ENCODE results near the gene SOBP. TPM values are rescaled to one million over a fixed set of nuclear protein-coding genes. Genes with fewer than 3 reads are reported as not detected.

Gene SOBP
- polyA plus RNA-seq, 2 of the 4 experiments (the other 2 are of a cell fraction) = 0.18 to 0.53 TPM

DNA sequence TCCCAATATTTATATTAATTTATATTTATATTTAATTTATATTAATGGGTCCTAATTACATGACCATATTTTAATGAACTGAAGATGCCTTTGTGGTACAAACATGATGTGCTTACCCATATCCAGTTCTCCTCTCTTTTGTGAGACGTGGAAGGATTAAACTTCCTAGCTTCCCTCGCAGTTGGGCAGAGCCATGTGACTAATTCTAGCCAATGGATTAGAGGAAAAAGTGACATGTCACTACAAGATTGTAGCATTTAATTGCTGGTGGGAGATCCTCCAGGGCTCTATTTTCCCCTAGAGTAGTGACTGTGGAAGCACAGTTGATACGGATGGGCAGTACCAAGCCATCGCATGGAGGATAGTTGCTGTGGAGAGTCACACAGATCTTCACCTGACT is 4.8 kb upstream of the SOBP start:
- ATAC-seq = no peak
- Histone ChIP-seq H3K27ac (no peak overlapping the region), H3K4me3 (no peak overlapping the region), H3K4me1 (no peaks in the 10 kb centered on the region), H3K9me3 (no peaks in the 10 kb centered on the region), H3K4me2 (no peak overlapping the region)
- FAIRE-seq = no peak
- ChIA-PET CTCF (no interaction called here), POLR2A (no interaction called here)
- DNase-seq (ENCODE audit: low read depth in 1 of 2, low spot score in 1 of 2) = no peak
- no peak for TF ChIP-seq RNF2 (IDR thresholded peaks at IDR 0.05; ENCODE audit: borderline replicate concordance, low read depth)
- TF ChIP-seq CHD4 (IDR thresholded peaks at IDR 0.05; ENCODE audit: borderline replicate concordance) = no peak
- TF ChIP-seq USF2 (IDR thresholded peaks at IDR 0.05) = peak; percentile 29; the same call in 1 of the 2 replicates
- no peak for TF ChIP-seq EHF (CRISPR knock-in tag; IDR thresholded peaks at IDR 0.05)
- no peak for TF ChIP-seq KDM5A (IDR thresholded peaks at IDR 0.05)
- no peak for TF ChIP-seq NPAS2 (CRISPR knock-in tag; IDR thresholded peaks at IDR 0.05; ENCODE audit: borderline replicate concordance)
- no peak for TF ChIP-seq CTCF (IDR thresholded peaks at IDR 0.05)
- no peak for TF ChIP-seq HOXB5 (CRISPR knock-in tag; IDR thresholded peaks at IDR 0.05)
- WGBS (ENCODE audit: missing lambda C conversion rate) = 35% methylated on average over 4 of the region's 4 CpGs

- TF ChIP-seq HMGXB4 (CRISPR knock-in tag; IDR thresholded peaks at IDR 0.05; ENCODE audit: borderline replicate concordance) (no peak), EHF (CRISPR knock-in tag; IDR thresholded peaks at IDR 0.05) (no peak), E2F6 (IDR thresholded peaks at IDR 0.05; ENCODE audit: borderline replicate concordance, low read depth) (0 out of 2 replicates have a peak, but pooled peaks have one; percentile 26), KDM1A (IDR thresholded peaks at IDR 0.05; ENCODE audit: low read depth) (no peak), HOXB13 (CRISPR knock-in tag; IDR thresholded peaks at IDR 0.05; ENCODE audit: low read depth) (no peak), NFE2L2 (conservative IDR thresholded peaks at IDR 0.05; ENCODE audit: low read length) (no peak), ZSCAN20 (CRISPR knock-in tag; IDR thresholded peaks at IDR 0.05) (no peak), SREBF2 (IDR thresholded peaks at IDR 0.05) (no peak)
- Histone ChIP-seq H3K4me1 (no peaks in the 10 kb centered on the region), H3K4me3 (peak overlapping the region; percentile 85), H3K4me2 (peak overlapping the region; percentile 99), H3K9me3 (no peaks in the 10 kb centered on the region), H3K27ac (peak overlapping the region in 1 of 2 experiments; percentile 92; a peak in 1 of 6 replicates)
- ATAC-seq = no peak
- no peak for FAIRE-seq
- ChIA-PET CTCF (interaction anchor here (0.6 to 1.4 kb wide), 3 partner anchors 15 to 374 kb away, joined by 3 to 5 read pairs (median 3); partner anchors contain the start of gene PDSS2), POLR2A (interaction anchor here (1.9 kb wide), 1 partner anchor 29 kb away, joined by 10 read pairs; the partner anchor contains the start of gene PDSS2)
- DNase-seq (ENCODE audit: low read depth in 1 of 2, low spot score in 1 of 2) = peak in 1 of 2 experiments; percentile 8
- WGBS (ENCODE audit: missing lambda C conversion rate) = 45% methylated on average over 26 of the region's 27 CpGs
Measured at GRCh38 chr6:107488174-107488874, 1.6 kb upstream of the SOBP start.

Data from A549 (cell line).